HepG2 (cell line): ENCODE data around the gene KRT10. TPM values are rescaled to one million over a fixed set of nuclear protein-coding genes. Genes with fewer than 3 reads are reported as not detected.

Source experiments
- ATAC-seq: fragments of 200-7000 bp; cut with Tn5 transposase; 3 replicates; pipeline ENCODE4 v1.9.1; 2020; ENCODE audit warnings: mild to moderate bottlenecking, moderate library complexity
- BruUV-seq: library from RNA; stranded (reverse); fragments of 400-500 nt; replicated peaks from 2 replicates; lab custom pipeline; 2021; lab: Mats Ljungman, UMichigan
- CTCF ChIA-PET: fragments of 300-600 bp; formaldehyde crosslinking; extraction: SDS; loops from one replicate; lab custom pipeline; 2021; ENCODE audit warnings: low total read pairs, inconsistent platforms, low intra/inter-chr PET ratio; lab: Yijun Ruan, JAX
- POLR2A ChIA-PET: fragments of 350-600 bp; sonication (Branson Sonifier 250); formaldehyde crosslinking; loops from one replicate; lab custom pipeline; 2020; ENCODE audit warnings: antibody characterized with exemption, inconsistent platforms; lab: Yijun Ruan, JAX
- DNase-seq: peaks from one replicate; pipeline ENCODE4 v3.0.0-alpha.2; 2015; ENCODE audit warnings: low spot score
- FAIRE-seq: peaks from 3 replicates; lab custom pipeline; 2011; peaks lifted over from hg19 to GRCh38; lab: Jason Lieb, UNC
- H2AFZ ChIP-seq: one replicate; pipeline ENCODE4 v1.6.1; 2011; ENCODE audit warnings: low read length, inconsistent platforms
- H3K27ac ChIP-seq: fragments of 300-600 bp; 3 replicates; pipeline ENCODE4 v1.8.0; 2011; ENCODE audit warnings: mixed run types, mild to moderate bottlenecking, mixed read lengths, low read length, inconsistent platforms; ENCODE audit not compliant: insufficient read depth; ENCODE audit errors: extremely low read length
- H3K27me3 ChIP-seq, 2 experiments: fragments of 200-600 bp in 1 of 2; 2 replicates in 1 of 2; 3 replicates in 1 of 2; pipeline versions ENCODE4 v1.6.0 to v1.8.0; 2011; ENCODE audit warnings: low read length in 2 of 2, mild to moderate bottlenecking in 2 of 2, moderate library complexity in 2 of 2, inconsistent platforms in 1 of 2; ENCODE audit not compliant: insufficient read depth in 2 of 2, control insufficient read depth in 1 of 2
- H3K36me3 ChIP-seq, 2 experiments: fragments of 200-600 bp in 1 of 2; replicated peaks in 1 of 2; 2 replicates in 1 of 2; 3 replicates in 1 of 2; pipeline versions ENCODE4 v1.5.1 to v1.8.0; 2011; ENCODE audit warnings: low read length in 2 of 2, inconsistent platforms in 1 of 2; ENCODE audit not compliant: insufficient read depth in 2 of 2, control insufficient read depth in 1 of 2
- H3K4me1 ChIP-seq: 2 replicates; pipeline ENCODE4 v1.5.1; 2012; ENCODE audit warnings: low read length, inconsistent platforms; ENCODE audit not compliant: insufficient read depth
- H3K4me2 ChIP-seq: 2 replicates; pipeline ENCODE4 v1.6.0; 2011; ENCODE audit warnings: low read depth, low read length, inconsistent platforms
- H3K4me3 ChIP-seq, 3 experiments: fragments of 200-600 bp in 1 of 3; sonication (generic), shearing (Covaris generic) in 1 of 3; replicated peaks in 1 of 3; 2 replicates each; pipeline ENCODE4 v1.5.1; 2011 to 2016; ENCODE audit warnings: low read length in 3 of 3, inconsistent platforms in 2 of 3, low read depth in 2 of 3, mild to moderate bottlenecking in 2 of 3, control low read depth in 1 of 3, mixed read lengths in 1 of 3; ENCODE audit not compliant: insufficient read depth in 1 of 3
- H3K79me2 ChIP-seq: one replicate; pipeline ENCODE4 v1.6.1; 2011; ENCODE audit warnings: low read length, inconsistent platforms; ENCODE audit not compliant: insufficient read depth
- H3K9ac ChIP-seq: 2 replicates; pipeline ENCODE4 v1.6.0; 2011; ENCODE audit warnings: mild to moderate bottlenecking, low read depth, low read length, inconsistent platforms; ENCODE audit not compliant: insufficient read depth
- H3K9me3 ChIP-seq: 2 replicates; pipeline ENCODE4 v1.5.1; 2012; ENCODE audit warnings: mild to moderate bottlenecking, low read length
- H4K20me1 ChIP-seq: 2 replicates; pipeline ENCODE4 v1.6.0; 2011; ENCODE audit warnings: inconsistent platforms, mild to moderate bottlenecking, low read length, moderate library complexity; ENCODE audit not compliant: insufficient read depth
- ARID5B ChIP-seq: IDR thresholded peaks from 2 replicates; pipeline ENCODE4 v1.4.0; 2020; ENCODE audit warnings: mild to moderate bottlenecking, missing genetic modification reagents
- HMG20A ChIP-seq: IDR thresholded peaks from 2 replicates; pipeline ENCODE4 v1.6.1; 2016; ENCODE audit warnings: borderline replicate concordance
- MEIS2 ChIP-seq: sonication (generic); formaldehyde crosslinking; IDR thresholded peaks from 2 replicates; pipeline ENCODE4 v1.9.0; 2021; ENCODE audit warnings: mild to moderate bottlenecking, missing genetic modification reagents
- ZKSCAN1 ChIP-seq: fragments of 150-350 bp; IDR thresholded peaks from 2 replicates; pipeline ENCODE4 v1.6.1; 2014; ENCODE audit warnings: low read length
- ZKSCAN5 ChIP-seq: sonication (generic); formaldehyde crosslinking; IDR thresholded peaks from 2 replicates; pipeline ENCODE4 v1.5.1; 2020; ENCODE audit warnings: mild to moderate bottlenecking, missing genetic modification reagents
- ZNF205 ChIP-seq: IDR thresholded peaks from 2 replicates; pipeline ENCODE4 v1.6.1; 2018; ENCODE audit warnings: missing biosample characterization, missing genetic modification reagents
- WGBS: methylation state at CpG from one replicate; pipeline ENCODE4 v1.1.6; 2017; ENCODE audit warnings: low lambda C conversion rate; 5-methylcytosine and 5-hydroxymethylcytosine counted together
- in situ Hi-C: cut with HindIII; loops from 2 replicates; pipeline ENCODE4 v1.10.0; 2017; ENCODE audit warnings: low pct_unique_long_range_greater_than_20kb; ENCODE audit not compliant: extremely low pct_ligation_motif_present
- intact Hi-C: fragments of 100-400 bp; cut with micrococcal nuclease; formaldehyde crosslinking; loops from one replicate; pipeline ENCODE4 v1.10.0; 2022; ENCODE audit not compliant: unreplicated experiment
- polyA plus RNA-seq, 8 experiments: library from polyadenylated mRNA; depleted of rRNA in 3 of 8; stranded (reverse) in 7 of 8; unstranded in 1 of 8; fragments of >200 nt; fragmentation: Illumina TruSeq in 4 of 8; extraction: Trizol in 4 of 8; gene quantifications; 2 replicates each; pipeline versions ENCODE4 v1.2.1 to v1.2.3, GENCODE V29; 2011 to 2016; ENCODE audit warnings: low read depth in 4 of 8, missing spikeins in 1 of 8, mixed read lengths in 1 of 8; ENCODE audit not compliant: insufficient read depth in 1 of 8
- total RNA-seq, 5 experiments: library from RNA; depleted of rRNA; stranded (reverse); fragments of >200 nt; fragmentation: Illumina TruSeq; extraction: Trizol; gene quantifications; 2 replicates each; pipeline ENCODE4 v1.2.3, GENCODE V29; 2016; ENCODE audit warnings: low read depth in 1 of 5
- TF ChIP-seq, protein P1 (sequence below): sonication (generic); formaldehyde crosslinking; IDR thresholded peaks from 2 replicates; pipeline ENCODE4 v1.5.1; 2020; ENCODE audit warnings: mild to moderate bottlenecking, missing genetic modification reagents, borderline replicate concordance
- TF ChIP-seq, protein P2 (sequence below): IDR thresholded peaks from 2 replicates; pipeline ENCODE4 v1.6.1; 2018; ENCODE audit warnings: missing genetic modification reagents

KRT10 gene
- total and polyA plus RNA-seq, 2 of the 13 experiments (the other 11 are each of a cell fraction or from before 2014, with no cell fraction given), result 25.1 to 27.5 TPM

DNA sequence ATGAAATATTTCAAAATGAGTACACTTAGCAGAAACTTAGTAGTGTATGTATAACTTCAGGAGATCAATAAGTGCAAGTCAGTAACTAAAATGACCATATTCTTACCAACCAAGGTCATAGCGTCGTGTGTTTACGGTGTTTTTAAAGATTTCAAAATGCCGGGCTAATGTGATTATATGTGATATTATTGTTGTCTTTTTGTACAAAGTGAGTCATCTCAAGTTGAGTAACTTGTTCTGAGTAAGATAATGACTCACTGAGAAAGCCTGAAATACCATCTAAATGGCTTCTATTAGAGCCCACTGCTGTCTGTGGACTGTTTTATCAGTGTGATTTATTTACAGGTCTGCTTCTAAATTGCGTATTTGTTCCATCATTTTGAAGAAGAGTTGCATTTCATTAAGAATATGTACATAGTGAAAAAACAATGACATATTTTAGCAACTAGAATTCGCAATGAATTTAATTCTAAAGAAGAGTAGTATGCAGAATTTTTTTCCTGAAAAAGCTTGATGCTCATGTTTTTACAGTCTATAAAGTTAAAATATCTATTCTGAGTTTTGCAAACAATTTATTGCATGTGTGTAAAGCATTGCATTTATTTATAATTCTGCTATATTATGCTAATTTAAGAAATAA is 31.9 kb upstream of the KRT10 start (continued):
- peak; percentile 54 for TF ChIP-seq ARID5B (CRISPR knock-in tag)
- no peak for TF ChIP-seq ZNF205 (CRISPR knock-in tag)
- peak; percentile 67; the same call in 1 of the 2 replicates for TF ChIP-seq HMG20A (CRISPR knock-in tag)
- TF ChIP-seq, all 625 proteins: peak for 12

GRCh38 chr17:40852364-40852763 is 29.9 kb upstream of the KRT10 start:
- peaks cover 10% of the 10 kb centered on the region; the same call in 1 of the 2 replicates for H3K4me1 ChIP-seq
- H2AFZ ChIP-seq, result no peak overlapping the region
- no peak overlapping the region for H3K27ac ChIP-seq
- intact Hi-C loops (loop anchor here (5.0 kb wide), 1 partner anchor 235 kb away; no protein-coding TSS in a partner anchor), in situ Hi-C loops (no loop called here)
- no TSS peak for BruUV-seq
- no peaks in the 10 kb centered on the region for H4K20me1 ChIP-seq
- H3K27me3 ChIP-seq, result 0 out of 5 replicates have a peak, but pooled peaks cover 0 to 3% of the 10 kb centered on the region in 2 experiments
- no peak overlapping the region for H3K4me2 ChIP-seq
- no peak overlapping the region for H3K4me3 ChIP-seq
- CTCF ChIA-PET, result no interaction called here
- WGBS, result 0% methylated on average over 1 of the region's 1 CpG
- no peaks in the 10 kb centered on the region for H3K36me3 ChIP-seq
- H3K79me2 ChIP-seq, result no peaks in the 10 kb centered on the region
- FAIRE-seq (peak; percentile 18), DNase-seq (no peak), ATAC-seq (no peak)
- POLR2A ChIA-PET, result interaction anchor here (1.0 kb wide), 1 partner anchor 33 kb away, joined by 4 read pairs; no protein-coding TSS in a partner anchor
- H3K9me3 ChIP-seq, result no peaks in the 10 kb centered on the region
- TF ChIP-seq MEIS2 (CRISPR knock-in tag) (no peak), ZKSCAN5 (no peak), ZKSCAN1 (no peak)
- TF ChIP-seq, protein P1, sequence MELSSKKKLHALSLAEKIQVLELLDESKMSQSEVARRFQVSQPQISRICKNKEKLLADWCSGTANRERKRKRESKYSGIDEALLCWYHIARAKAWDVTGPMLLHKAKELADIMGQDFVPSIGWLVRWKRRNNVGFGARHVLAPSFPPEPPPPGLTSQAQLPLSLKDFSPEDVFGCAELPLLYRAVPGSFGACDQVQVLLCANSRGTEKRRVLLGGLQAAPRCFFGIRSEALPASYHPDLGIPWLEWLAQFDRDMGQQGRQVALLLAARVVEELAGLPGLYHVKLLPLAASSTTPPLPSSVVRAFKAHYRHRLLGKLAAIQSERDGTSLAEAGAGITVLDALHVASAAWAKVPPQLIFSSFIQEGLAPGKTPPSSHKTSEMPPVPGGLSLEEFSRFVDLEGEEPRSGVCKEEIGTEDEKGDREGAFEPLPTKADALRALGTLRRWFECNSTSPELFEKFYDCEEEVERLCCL (CRISPR knock-in tag), result no peak
- TF ChIP-seq, protein P2, sequence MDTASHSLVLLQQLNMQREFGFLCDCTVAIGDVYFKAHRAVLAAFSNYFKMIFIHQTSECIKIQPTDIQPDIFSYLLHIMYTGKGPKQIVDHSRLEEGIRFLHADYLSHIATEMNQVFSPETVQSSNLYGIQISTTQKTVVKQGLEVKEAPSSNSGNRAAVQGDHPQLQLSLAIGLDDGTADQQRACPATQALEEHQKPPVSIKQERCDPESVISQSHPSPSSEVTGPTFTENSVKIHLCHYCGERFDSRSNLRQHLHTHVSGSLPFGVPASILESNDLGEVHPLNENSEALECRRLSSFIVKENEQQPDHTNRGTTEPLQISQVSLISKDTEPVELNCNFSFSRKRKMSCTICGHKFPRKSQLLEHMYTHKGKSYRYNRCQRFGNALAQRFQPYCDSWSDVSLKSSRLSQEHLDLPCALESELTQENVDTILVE, result no peak
- no peak overlapping the region for H3K9ac ChIP-seq
